ENCODE data around the gene ALOX15.
A peak's percentile ranks its signal among the peaks of the same experiment; 100 is the strongest.
"Not testable (repeated sequence)": the region's sequence is repeated elsewhere in the genome, so short reads cannot be mapped to it uniquely, and the experiment has no call there.

The ALOX15 gene, protein sequence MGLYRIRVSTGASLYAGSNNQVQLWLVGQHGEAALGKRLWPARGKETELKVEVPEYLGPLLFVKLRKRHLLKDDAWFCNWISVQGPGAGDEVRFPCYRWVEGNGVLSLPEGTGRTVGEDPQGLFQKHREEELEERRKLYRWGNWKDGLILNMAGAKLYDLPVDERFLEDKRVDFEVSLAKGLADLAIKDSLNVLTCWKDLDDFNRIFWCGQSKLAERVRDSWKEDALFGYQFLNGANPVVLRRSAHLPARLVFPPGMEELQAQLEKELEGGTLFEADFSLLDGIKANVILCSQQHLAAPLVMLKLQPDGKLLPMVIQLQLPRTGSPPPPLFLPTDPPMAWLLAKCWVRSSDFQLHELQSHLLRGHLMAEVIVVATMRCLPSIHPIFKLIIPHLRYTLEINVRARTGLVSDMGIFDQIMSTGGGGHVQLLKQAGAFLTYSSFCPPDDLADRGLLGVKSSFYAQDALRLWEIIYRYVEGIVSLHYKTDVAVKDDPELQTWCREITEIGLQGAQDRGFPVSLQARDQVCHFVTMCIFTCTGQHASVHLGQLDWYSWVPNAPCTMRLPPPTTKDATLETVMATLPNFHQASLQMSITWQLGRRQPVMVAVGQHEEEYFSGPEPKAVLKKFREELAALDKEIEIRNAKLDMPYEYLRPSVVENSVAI

DNA sequence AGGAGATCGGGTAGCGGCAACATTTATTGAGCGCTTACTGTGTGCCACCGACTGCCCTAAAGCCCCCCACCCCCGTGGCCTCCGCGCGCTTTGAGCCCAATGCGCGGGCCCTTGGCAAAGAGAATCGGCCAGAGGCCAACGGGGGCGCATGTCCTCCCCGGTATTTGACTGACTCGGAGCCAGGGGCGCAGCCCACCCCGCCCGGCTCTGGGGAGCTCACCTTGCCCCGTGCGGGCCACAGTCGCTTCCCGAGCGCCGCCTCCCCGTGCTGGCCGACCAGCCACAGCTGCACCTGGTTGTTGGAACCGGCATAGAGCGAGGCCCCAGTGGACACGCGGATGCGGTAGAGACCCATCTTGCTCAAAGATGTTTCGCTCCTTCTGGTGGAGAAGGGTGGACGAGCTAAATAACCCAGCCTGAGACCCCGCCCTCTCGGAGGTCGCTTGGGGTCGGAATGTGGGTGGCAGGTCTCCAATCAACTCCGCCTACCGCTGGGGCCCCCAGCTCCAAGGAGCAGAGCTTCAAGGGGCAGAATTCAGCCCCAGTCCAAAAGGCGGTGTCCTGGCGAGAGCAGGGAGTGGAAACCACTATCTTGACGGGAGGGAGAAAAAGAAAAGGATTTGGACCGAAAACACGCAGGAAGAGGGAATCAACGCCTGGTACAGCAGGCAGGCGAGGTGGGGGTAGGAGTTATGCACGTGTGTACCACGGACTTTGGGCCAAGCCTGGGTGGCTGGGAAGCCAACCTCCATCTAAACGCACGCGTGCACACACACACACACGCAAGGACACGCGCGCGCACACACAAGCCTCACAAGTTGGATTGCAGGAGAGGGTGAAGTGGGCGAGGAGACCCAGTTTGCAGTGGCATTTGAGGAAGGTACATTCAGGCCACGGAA, at the start of gene ALOX15:
TSS of gene ALOX15 (minus strand) at position 382 of the 899 bp plus-strand sequence. CDS start at position 355, 27 bp downstream.
- no peak within 1 kb of the TSS for H3K9ac ChIP-seq (ENCODE audit: low read depth, low read length)
- no peaks in the 10 kb centered on the region for H3K9me3 ChIP-seq (ENCODE audit: control insufficient read depth, insufficient read depth, low read length)
- peaks cover 7% of the 10 kb centered on the region for H3K4me1 ChIP-seq (ENCODE audit: control insufficient read depth, insufficient read depth, low read length)
- H3K27me3 ChIP-seq (ENCODE audit: control insufficient read depth, insufficient read depth, low read length), result peaks cover 57% of the 10 kb centered on the region
- no peaks in the 10 kb centered on the region for H3K36me3 ChIP-seq (ENCODE audit: control insufficient read depth, insufficient read depth, low read length)
- peak within 1 kb of the TSS; percentile 58 for H3K4me3 ChIP-seq (ENCODE audit: low read depth, low read length)

DNA sequence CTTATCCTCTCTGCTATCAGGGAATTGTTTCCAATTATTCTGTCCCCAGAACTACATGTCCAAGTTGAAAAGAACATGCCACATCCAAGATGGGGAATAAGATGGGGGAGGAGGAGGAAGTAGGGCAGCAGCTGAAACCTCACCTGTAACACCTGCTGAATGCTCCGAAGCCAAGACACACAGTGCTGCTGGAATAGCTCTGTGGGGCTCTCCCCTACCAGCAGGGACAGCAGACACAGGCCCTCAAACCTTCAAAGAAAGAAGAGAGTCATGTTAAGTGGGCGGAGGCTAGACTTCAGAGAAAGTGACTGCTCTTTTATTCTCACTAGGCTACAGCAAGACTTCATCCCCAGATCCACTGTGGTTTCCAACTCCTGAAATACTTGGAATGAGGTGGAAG, 49.3 kb upstream of the ALOX15 start:
- Histone ChIP-seq H3K4me3 (ENCODE audit: low read depth, low read length) (no peak overlapping the region), H3K9me3 (ENCODE audit: control insufficient read depth, insufficient read depth, low read length) (no peaks in the 10 kb centered on the region), H3K9ac (ENCODE audit: low read depth, low read length) (no peak overlapping the region), H3K4me1 (ENCODE audit: control insufficient read depth, insufficient read depth, low read length) (no peaks in the 10 kb centered on the region), H3K27me3 (ENCODE audit: control insufficient read depth, insufficient read depth, low read length) (no peaks in the 10 kb centered on the region), H3K36me3 (ENCODE audit: control insufficient read depth, insufficient read depth, low read length) (peaks cover 17% of the 10 kb centered on the region)

DNA sequence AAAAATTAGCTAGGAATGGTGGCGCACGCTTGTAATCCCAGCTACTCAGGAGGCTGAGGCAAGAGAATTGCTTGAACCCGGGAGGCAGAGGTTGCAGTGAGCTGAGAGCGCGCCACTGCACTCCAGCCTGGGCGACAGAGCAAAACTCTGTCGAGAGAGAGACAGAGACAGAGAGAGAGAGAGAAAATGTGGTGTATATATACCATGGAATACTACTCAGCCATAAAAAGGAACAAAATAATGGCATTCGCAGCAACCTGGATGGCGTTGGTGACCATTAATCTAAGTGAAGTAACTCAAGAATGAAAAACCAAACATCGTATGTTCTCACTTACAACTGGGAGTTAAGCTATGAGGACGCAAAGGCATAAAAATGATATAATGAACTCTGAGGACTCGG, 48.4 kb upstream of the ALOX15 start:
- H3K4me3 ChIP-seq (ENCODE audit: low read depth, low read length); H3K4me1 ChIP-seq (ENCODE audit: control insufficient read depth, insufficient read depth, low read length): not testable (repeated sequence)
- H3K36me3 ChIP-seq (ENCODE audit: control insufficient read depth, insufficient read depth, low read length), result peaks cover 23% of the 10 kb centered on the region

DNA sequence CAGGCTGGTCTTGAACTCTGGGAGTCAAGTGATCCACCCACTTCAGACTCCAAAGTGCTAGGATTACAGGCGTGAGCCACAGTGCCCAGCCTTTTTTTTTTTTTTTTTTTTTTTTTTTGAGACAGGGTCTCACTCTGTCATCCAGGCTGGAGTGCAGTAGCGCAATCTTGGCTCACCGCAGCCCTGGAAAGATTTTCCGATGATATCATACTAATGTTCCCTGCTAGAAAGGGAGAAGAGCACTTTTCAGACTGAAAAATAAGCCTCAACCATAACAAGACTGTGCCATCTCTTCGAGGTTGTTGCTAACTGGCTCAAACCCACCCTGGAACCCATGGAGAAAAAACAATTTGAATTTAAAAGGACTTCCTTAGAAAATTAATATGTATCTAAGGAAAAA, 42.3 kb upstream of the ALOX15 start:
- not testable (repeated sequence) for H3K9me3 ChIP-seq (ENCODE audit: control insufficient read depth, insufficient read depth, low read length); H3K27me3 ChIP-seq (ENCODE audit: control insufficient read depth, insufficient read depth, low read length); H3K4me3 ChIP-seq (ENCODE audit: low read depth, low read length); H3K4me1 ChIP-seq (ENCODE audit: control insufficient read depth, insufficient read depth, low read length); H3K9ac ChIP-seq (ENCODE audit: low read depth, low read length)
- peaks cover 27% of the 10 kb centered on the region for H3K36me3 ChIP-seq (ENCODE audit: control insufficient read depth, insufficient read depth, low read length)

More for the DNA sequence above, 48.4 kb upstream of the ALOX15 start:
- not testable (repeated sequence) for H3K9me3 ChIP-seq (ENCODE audit: control insufficient read depth, insufficient read depth, low read length); H3K27me3 ChIP-seq (ENCODE audit: control insufficient read depth, insufficient read depth, low read length); H3K9ac ChIP-seq (ENCODE audit: low read depth, low read length)

DNA sequence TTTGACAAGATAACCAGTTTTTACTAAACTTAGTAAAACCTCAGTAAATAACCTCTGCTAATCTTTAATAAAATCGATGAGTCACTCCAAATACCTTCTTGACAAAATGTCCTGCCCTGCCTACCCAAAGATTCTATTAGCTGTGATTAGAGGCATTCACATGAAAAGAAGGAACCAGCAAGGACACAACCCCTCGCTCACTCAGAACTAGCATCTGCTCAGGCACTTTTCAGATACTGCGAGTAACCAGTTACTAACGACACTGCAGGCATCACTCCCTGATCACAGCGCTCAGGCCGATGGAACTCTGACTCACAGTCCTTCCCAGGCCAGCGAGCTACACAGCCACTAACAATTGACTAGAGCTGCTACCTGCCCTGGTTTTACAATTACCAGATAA, 38.2 kb upstream of the ALOX15 start:
- no peak overlapping the region for H3K9ac ChIP-seq (ENCODE audit: low read depth, low read length)
- H3K4me3 ChIP-seq (ENCODE audit: low read depth, low read length), result no peak overlapping the region
- no peaks in the 10 kb centered on the region for H3K9me3 ChIP-seq (ENCODE audit: control insufficient read depth, insufficient read depth, low read length)
- no peaks in the 10 kb centered on the region for H3K27me3 ChIP-seq (ENCODE audit: control insufficient read depth, insufficient read depth, low read length)
- H3K4me1 ChIP-seq (ENCODE audit: control insufficient read depth, insufficient read depth, low read length), result no peaks in the 10 kb centered on the region
- peaks cover 40% of the 10 kb centered on the region for H3K36me3 ChIP-seq (ENCODE audit: control insufficient read depth, insufficient read depth, low read length)

DNA sequence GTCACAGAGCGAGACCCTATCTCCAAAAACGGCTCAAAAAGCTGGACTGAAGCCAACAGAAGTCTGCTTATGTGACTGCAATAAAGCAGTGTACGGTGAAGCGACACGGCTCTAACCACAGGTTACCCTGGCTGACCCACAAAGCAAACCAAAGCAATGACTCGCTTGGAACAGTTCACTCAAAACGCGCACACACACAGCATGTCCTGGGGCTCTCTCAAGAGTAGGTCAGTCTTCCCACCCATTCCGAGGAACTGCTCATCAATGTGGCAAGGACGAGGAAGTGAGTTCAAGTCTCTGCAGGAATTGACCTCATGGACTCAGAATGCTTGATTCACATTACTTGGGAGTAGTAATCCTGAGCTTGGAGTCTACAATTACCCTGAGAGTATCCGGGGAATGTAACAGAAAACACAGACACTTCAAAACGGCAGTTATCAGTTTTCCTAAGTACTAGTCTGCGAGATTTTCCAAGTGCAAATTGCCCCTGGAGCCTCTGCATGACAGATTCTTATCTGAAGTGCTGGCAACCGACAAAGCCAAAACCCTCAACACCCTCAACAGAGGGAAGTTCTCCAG, 37.1 kb upstream of the ALOX15 start:
- no peaks in the 10 kb centered on the region for H3K9me3 ChIP-seq (ENCODE audit: control insufficient read depth, insufficient read depth, low read length)
- H3K4me1 ChIP-seq (ENCODE audit: control insufficient read depth, insufficient read depth, low read length), result no peaks in the 10 kb centered on the region
- no peak overlapping the region for H3K9ac ChIP-seq (ENCODE audit: low read depth, low read length)
- H3K4me3 ChIP-seq (ENCODE audit: low read depth, low read length), result no peak overlapping the region
- H3K36me3 ChIP-seq (ENCODE audit: control insufficient read depth, insufficient read depth, low read length), result peaks cover 49% of the 10 kb centered on the region
- H3K27me3 ChIP-seq (ENCODE audit: control insufficient read depth, insufficient read depth, low read length), result no peaks in the 10 kb centered on the region

DNA sequence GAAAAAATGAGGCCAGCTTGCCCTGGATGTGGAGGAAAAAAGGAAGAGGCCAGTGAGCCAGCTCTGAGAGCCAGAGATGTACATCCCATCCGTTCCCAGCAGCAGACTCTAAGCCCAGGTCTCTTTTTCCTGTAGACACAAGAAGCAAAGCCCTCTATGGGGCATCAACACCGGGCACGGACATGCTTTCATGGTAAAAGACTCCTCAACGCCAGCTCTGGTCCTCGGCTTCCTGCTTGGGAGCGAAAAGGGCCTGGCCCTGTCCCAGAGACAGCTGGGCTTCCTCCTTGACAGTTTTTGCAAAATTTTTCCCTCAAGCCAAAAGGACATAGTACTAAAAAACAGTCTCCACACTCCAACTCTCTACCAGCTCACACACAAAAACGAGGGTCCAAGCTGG, 35.3 kb upstream of the ALOX15 start:
- Histone ChIP-seq H3K9me3 (ENCODE audit: control insufficient read depth, insufficient read depth, low read length) (no peaks in the 10 kb centered on the region), H3K36me3 (ENCODE audit: control insufficient read depth, insufficient read depth, low read length) (peaks cover 51% of the 10 kb centered on the region), H3K27me3 (ENCODE audit: control insufficient read depth, insufficient read depth, low read length) (no peaks in the 10 kb centered on the region), H3K9ac (ENCODE audit: low read depth, low read length) (no peak overlapping the region), H3K4me1 (ENCODE audit: control insufficient read depth, insufficient read depth, low read length) (no peaks in the 10 kb centered on the region), H3K4me3 (ENCODE audit: low read depth, low read length) (no peak overlapping the region)

DNA sequence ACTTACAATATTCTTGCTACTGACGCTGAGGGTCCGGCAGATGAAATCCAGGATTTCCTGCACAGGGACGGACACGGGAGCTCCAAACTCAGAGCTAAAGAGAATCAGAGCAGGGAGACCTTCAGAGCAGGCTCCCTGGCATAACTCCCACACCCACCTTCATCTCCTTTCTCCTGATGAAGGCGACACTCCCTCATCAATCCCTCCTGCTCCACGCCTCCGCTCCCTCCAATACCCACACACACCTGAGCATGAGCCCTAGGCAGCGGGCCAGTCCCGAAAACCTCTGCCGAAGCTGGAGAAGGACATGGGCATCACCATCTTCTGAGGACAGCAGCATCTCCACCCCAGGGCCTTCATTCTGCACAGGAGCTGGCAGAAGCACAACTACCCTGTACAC, 34.3 kb upstream of the ALOX15 start:
- peaks cover 58% of the 10 kb centered on the region for H3K36me3 ChIP-seq (ENCODE audit: control insufficient read depth, insufficient read depth, low read length)
- no peak overlapping the region for H3K4me3 ChIP-seq (ENCODE audit: low read depth, low read length)
- no peaks in the 10 kb centered on the region for H3K27me3 ChIP-seq (ENCODE audit: control insufficient read depth, insufficient read depth, low read length)
- no peaks in the 10 kb centered on the region for H3K4me1 ChIP-seq (ENCODE audit: control insufficient read depth, insufficient read depth, low read length)
- no peak overlapping the region for H3K9ac ChIP-seq (ENCODE audit: low read depth, low read length)
- H3K9me3 ChIP-seq (ENCODE audit: control insufficient read depth, insufficient read depth, low read length), result no peaks in the 10 kb centered on the region

DNA sequence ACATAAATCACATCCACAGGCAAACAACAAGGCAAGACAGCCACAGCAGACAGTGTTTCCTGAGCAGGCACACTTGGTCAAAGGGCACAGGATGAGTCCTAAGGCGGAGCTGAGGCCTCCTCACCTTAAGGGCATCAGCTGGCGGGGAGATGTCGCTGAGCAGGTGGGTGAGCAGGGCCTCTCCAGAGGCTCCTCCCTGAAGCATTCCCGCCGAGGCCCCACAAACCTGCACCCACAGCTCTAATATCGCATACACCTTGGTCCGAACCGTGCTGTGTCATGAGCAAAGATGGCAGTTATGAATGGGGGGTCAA, 33.2 kb upstream of the ALOX15 start:
- Histone ChIP-seq H3K9me3 (ENCODE audit: control insufficient read depth, insufficient read depth, low read length) (no peaks in the 10 kb centered on the region), H3K4me3 (ENCODE audit: low read depth, low read length) (no peak overlapping the region), H3K9ac (ENCODE audit: low read depth, low read length) (no peak overlapping the region), H3K4me1 (ENCODE audit: control insufficient read depth, insufficient read depth, low read length) (no peaks in the 10 kb centered on the region), H3K27me3 (ENCODE audit: control insufficient read depth, insufficient read depth, low read length) (no peaks in the 10 kb centered on the region), H3K36me3 (ENCODE audit: control insufficient read depth, insufficient read depth, low read length) (peaks cover 61% of the 10 kb centered on the region)

DNA sequence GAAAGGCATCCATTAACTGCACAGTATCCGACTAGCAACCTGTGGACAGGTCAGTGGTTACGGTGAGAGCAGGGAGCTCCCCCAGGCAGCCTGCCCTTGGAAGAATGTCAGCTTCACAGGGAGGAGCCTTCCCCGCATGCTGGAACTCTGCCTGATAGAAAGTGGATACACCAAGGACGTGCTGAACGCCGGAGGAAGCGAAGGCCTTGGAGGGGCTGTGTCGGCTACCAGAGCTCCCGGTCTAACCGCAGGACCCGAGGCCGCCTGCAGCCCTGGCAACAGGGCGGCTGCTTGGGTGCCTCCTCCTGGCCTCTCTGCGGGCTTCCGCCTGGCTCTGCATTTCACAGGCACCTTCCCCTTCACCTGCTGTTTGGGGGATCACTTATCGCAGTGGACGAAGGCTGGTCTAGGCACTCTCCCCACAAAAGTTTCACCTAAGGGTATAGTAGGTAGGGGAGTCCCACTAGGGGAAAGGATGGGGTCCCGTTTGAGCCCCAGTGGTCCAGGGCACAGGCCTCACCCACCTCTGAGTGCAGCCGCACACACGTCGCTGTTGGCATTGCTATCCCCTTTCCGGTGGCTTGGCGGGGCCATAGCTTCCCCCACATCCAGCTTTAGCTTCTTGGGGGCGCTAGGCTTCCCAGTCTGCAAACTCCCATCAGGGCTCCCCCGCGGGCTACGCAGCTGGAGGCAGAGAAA, 32.7 kb upstream of the ALOX15 start:
- H3K27me3 ChIP-seq (ENCODE audit: control insufficient read depth, insufficient read depth, low read length), result no peaks in the 10 kb centered on the region
- no peak overlapping the region for H3K4me3 ChIP-seq (ENCODE audit: low read depth, low read length)
- no peaks in the 10 kb centered on the region for H3K9me3 ChIP-seq (ENCODE audit: control insufficient read depth, insufficient read depth, low read length)
- H3K9ac ChIP-seq (ENCODE audit: low read depth, low read length), result no peak overlapping the region
- H3K36me3 ChIP-seq (ENCODE audit: control insufficient read depth, insufficient read depth, low read length), result peaks cover 61% of the 10 kb centered on the region
- no peaks in the 10 kb centered on the region for H3K4me1 ChIP-seq (ENCODE audit: control insufficient read depth, insufficient read depth, low read length)

DNA sequence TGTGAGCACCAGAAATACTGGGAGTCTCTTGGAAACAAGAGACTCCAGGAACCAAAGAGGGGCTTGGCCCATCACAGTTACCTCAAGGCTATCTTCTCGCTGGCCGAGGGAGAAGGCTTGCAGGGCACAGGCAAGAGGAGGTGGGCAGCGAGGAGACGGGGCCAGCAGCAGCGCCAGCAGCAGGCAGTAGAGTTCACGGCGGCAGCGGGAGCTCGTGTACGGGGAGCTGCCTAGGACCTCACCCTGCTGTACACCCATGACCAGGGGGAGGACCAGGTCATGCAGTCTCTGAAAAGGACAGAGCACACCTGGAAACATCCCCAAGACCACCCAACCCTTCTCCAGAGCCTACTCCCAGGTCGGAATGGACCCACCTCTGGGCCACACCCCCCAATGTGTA, 31.7 kb upstream of the ALOX15 start:
- H3K4me1 ChIP-seq (ENCODE audit: control insufficient read depth, insufficient read depth, low read length), result no peaks in the 10 kb centered on the region
- H3K27me3 ChIP-seq (ENCODE audit: control insufficient read depth, insufficient read depth, low read length), result no peaks in the 10 kb centered on the region
- H3K36me3 ChIP-seq (ENCODE audit: control insufficient read depth, insufficient read depth, low read length), result peaks cover 61% of the 10 kb centered on the region
- H3K9me3 ChIP-seq (ENCODE audit: control insufficient read depth, insufficient read depth, low read length), result no peaks in the 10 kb centered on the region
- H3K9ac ChIP-seq (ENCODE audit: low read depth, low read length), result no peak overlapping the region
- H3K4me3 ChIP-seq (ENCODE audit: low read depth, low read length), result no peak overlapping the region

All from iPS-15b (cell line).